ENCODE results near the gene MYOM3. TPM values are rescaled to one million over a fixed set of nuclear protein-coding genes. Genes with fewer than 3 reads are reported as not detected.

MYOM3 gene
- total RNA-seq, 2 donors from 2014 or later: 3.3 to 28.5 TPM

- 35% methylated on average over 22 of the region's 22 CpGs for WGBS
- peak; percentile 16 for TF ChIP-seq POLR2AphosphoS5 (IDR thresholded peaks at IDR 0.05)
- TF ChIP-seq, protein P1, sequence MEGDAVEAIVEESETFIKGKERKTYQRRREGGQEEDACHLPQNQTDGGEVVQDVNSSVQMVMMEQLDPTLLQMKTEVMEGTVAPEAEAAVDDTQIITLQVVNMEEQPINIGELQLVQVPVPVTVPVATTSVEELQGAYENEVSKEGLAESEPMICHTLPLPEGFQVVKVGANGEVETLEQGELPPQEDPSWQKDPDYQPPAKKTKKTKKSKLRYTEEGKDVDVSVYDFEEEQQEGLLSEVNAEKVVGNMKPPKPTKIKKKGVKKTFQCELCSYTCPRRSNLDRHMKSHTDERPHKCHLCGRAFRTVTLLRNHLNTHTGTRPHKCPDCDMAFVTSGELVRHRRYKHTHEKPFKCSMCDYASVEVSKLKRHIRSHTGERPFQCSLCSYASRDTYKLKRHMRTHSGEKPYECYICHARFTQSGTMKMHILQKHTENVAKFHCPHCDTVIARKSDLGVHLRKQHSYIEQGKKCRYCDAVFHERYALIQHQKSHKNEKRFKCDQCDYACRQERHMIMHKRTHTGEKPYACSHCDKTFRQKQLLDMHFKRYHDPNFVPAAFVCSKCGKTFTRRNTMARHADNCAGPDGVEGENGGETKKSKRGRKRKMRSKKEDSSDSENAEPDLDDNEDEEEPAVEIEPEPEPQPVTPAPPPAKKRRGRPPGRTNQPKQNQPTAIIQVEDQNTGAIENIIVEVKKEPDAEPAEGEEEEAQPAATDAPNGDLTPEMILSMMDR (IDR thresholded peaks at IDR 0.05): no peak
- Histone ChIP-seq H3K9me3 (no peaks in the 10 kb centered on the region), H3K4me3 (peak within 1 kb of the TSS; percentile 33 to 39), H3K27ac (peak within 1 kb of the TSS; percentile 54 to 60), H3K4me1 (replicated peaks) (peaks cover 4% of the 10 kb centered on the region), H3K36me3 (no peaks in the 10 kb centered on the region), H3K27me3 (replicated peaks; ENCODE audit: insufficient read depth) (no peaks in the 10 kb centered on the region)
- DNase-seq (ENCODE audit: low spot score): peak; percentile 55
- intact Hi-C loops (cut with DNase I): no loop called here
These were observed 30.9 kb upstream of the MYOM3 start, which contains the start of gene IL22RA1 for GRCh38 chr1:24142546-24143534. Gene IL22RA1, minus strand, starts transcription at chr1:24143140. Its CDS starts 58 bp downstream, at chr1:24143082.

DNA sequence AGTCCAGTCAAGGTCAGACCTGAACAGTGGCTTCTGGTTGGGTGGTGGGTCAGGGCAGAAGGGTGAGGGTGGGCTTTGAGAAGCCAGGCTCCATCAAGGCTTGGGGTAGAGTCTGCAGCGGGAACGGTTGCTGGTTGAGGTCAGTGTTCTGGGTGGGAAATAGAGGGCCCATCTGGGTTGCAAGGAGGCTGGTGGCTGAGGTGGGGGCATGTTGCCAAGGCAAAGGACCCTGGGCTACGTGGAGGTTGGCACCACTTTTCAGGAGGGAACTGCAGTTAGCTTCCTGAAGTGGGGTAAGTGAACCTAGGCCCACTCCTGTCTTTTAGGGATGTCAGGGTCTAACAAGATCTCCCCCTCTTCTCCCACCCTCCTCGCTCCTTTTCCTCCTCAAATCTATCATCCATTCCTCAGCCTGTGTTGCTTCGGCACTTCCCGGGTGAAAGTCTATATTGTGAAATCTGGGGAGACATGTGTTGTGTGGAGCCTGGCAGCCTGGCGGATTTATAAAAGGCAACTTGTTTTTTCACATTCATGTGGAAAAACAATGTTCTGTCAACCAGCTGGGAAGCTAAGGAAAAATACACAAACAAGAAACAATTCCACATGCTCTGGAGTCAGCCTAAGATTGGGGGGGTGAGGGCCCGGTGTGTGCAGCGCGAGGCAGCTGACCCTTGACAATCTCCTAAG lies 29.5 kb upstream of the MYOM3 start:
- H3K27ac ChIP-seq: no peak overlapping the region
- no peak overlapping the region for H3K4me3 ChIP-seq
- WGBS: 87% methylated on average over 9 of the region's 10 CpGs
- TF ChIP-seq, protein P1 (IDR thresholded peaks at IDR 0.05): no peak
- no peak for TF ChIP-seq POLR2AphosphoS5 (IDR thresholded peaks at IDR 0.05)
- TF ChIP-seq POLR2A (IDR thresholded peaks at IDR 0.05): no peak
- peaks cover 4% of the 10 kb centered on the region for H3K4me1 ChIP-seq (replicated peaks)
- intact Hi-C loops (cut with DNase I): no loop called here
- DNase-seq (ENCODE audit: low spot score): no peak
- no peaks in the 10 kb centered on the region for H3K27me3 ChIP-seq (replicated peaks; ENCODE audit: insufficient read depth)
- no peaks in the 10 kb centered on the region for H3K9me3 ChIP-seq
- no peaks in the 10 kb centered on the region for H3K36me3 ChIP-seq

DNA sequence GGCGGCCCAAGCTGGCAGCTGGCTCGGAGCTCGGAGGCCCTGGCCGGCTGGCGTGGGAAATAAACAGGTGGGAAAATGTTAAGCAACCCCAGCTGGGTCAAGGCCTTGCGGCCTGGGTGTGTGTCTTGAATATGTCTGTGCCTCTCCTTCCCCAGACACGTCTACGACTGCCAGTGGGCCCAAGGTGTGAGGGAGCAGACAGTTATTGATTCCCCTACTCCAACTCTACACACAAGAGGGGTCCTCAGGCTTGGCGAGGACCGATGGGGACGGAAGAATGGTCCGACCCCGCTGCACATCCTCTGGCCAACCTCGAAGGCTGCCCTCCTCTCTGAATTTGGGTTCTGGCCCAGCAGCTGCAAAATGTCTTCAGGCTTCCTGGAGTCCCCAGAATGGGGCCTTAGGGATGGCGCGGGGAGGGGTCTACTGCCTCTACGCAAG lies 28.8 kb upstream of the MYOM3 start:
- TF ChIP-seq POLR2A (IDR thresholded peaks at IDR 0.05): no peak
- TF ChIP-seq, protein P1 (IDR thresholded peaks at IDR 0.05): no peak
- Histone ChIP-seq H3K27me3 (replicated peaks; ENCODE audit: insufficient read depth) (no peaks in the 10 kb centered on the region), H3K36me3 (no peaks in the 10 kb centered on the region), H3K9me3 (no peaks in the 10 kb centered on the region), H3K4me3 (no peak overlapping the region), H3K27ac (no peak overlapping the region), H3K4me1 (replicated peaks) (peaks cover 4% of the 10 kb centered on the region)
- 84% methylated on average over 17 of the region's 17 CpGs for WGBS
- no peak for DNase-seq (ENCODE audit: low spot score)
- intact Hi-C loops (cut with DNase I): no loop called here

- intact Hi-C loops (cut with DNase I): no loop called here
- no peak for DNase-seq (ENCODE audit: low spot score)
- 89% methylated on average over 11 of the region's 11 CpGs for WGBS
These were observed 28.0 kb upstream of the MYOM3 start for GRCh38 chr1:24139841-24140425.

More at GRCh38 chr1:24139841-24140425, 28.0 kb upstream of the MYOM3 start:
- Histone ChIP-seq H3K36me3 (no peaks in the 10 kb centered on the region), H3K9me3 (no peaks in the 10 kb centered on the region), H3K4me1 (replicated peaks) (peaks cover 4% of the 10 kb centered on the region), H3K27me3 (replicated peaks; ENCODE audit: insufficient read depth) (no peaks in the 10 kb centered on the region), H3K27ac (no peak overlapping the region), H3K4me3 (no peak overlapping the region)
- TF ChIP-seq POLR2AphosphoS5 (IDR thresholded peaks at IDR 0.05) (no peak), POLR2A (IDR thresholded peaks at IDR 0.05) (no peak)
- TF ChIP-seq, protein P1 (IDR thresholded peaks at IDR 0.05): no peak

Data from prostate gland (tissue), 2 donors.